Adrenal gland (tissue), 5 donors: Measurements from ENCODE around the gene CAMTA1.

Experiments
- CTCF ChIP-seq, 6 experiments: fragments of 450-650 bp in 4 of 6; fragments of 200-600 bp in 2 of 6; sonication (generic) in 1 of 6; IDR thresholded peaks; 1 replicate in 5 of 6; 2 replicates in 1 of 6; pipeline versions ENCODE4 v1.5.1 to v1.8.0; 2016 to 2021; ENCODE audit warnings: antibody characterized with exemption in 6 of 6, mild to moderate bottlenecking in 2 of 6, moderate library complexity in 1 of 6
- POLR2A ChIP-seq, 2 donors: fragments of 450-650 bp; IDR thresholded peaks; one replicate each; pipeline ENCODE4 v1.6.1; 2017; ENCODE audit warnings: antibody characterized with exemption in 2 of 2, mild to moderate bottlenecking in 2 of 2, moderate library complexity in 1 of 2
- donor health status: DM: no; HTN: no; CAD: no.

- no peak for TF ChIP-seq CTCF (IDR thresholded peaks at IDR 0.05)
- TF ChIP-seq POLR2A (IDR thresholded peaks at IDR 0.05): no peak
These were observed 3.1 kb upstream of the CAMTA1 start for GRCh38 chr1:6782151-6782550.
